A673 (cell line): ENCODE measurements around the gene EPHA6. TPM values are rescaled to one million over a fixed set of nuclear protein-coding genes. Genes with fewer than 3 reads are reported as not detected.

ENCODE experiments used
- BruUV-seq: library from RNA; stranded (reverse); fragments of 400-500 nt; replicated peaks from 2 replicates; lab custom pipeline; 2021; lab: Mats Ljungman, UMichigan
- CTCF ChIA-PET: fragments of 300-600 bp; sonication (Branson Sonifier 250); formaldehyde crosslinking; loops from one replicate; lab custom pipeline; 2022; ENCODE audit warnings: antibody characterized with exemption; lab: Charles Lee
- POLR2A ChIA-PET: fragments of 300-600 bp; sonication (Branson Sonifier 250); formaldehyde crosslinking; loops from one replicate; lab custom pipeline; 2022; ENCODE audit warnings: antibody characterized with exemption; ENCODE audit not compliant: low non-redundant PET; lab: Charles Lee
- DNase-seq: peaks from one replicate; pipeline ENCODE4 v3.0.0-alpha.2; 2015; ENCODE audit warnings: low spot score
- H3K27ac ChIP-seq: fragments of 200-600 bp; sonication (generic); 2 replicates; pipeline ENCODE4 v1.5.1; 2016; ENCODE audit warnings: mixed run types, low read depth, mild to moderate bottlenecking, mixed read lengths, antibody characterized with exemption, low read length; ENCODE audit not compliant: poor library complexity, severe bottlenecking
- H3K27me3 ChIP-seq: fragments of 200-600 bp; sonication (generic); replicated peaks from 2 replicates; pipeline ENCODE4 v1.6.1; 2017; ENCODE audit warnings: mixed run types, low read depth, mild to moderate bottlenecking, mixed read lengths, antibody characterized with exemption, low read length; ENCODE audit not compliant: insufficient read depth, poor library complexity
- H3K36me3 ChIP-seq: fragments of 200-600 bp; sonication (generic); 2 replicates; pipeline ENCODE4 v1.6.1; 2016; ENCODE audit warnings: mixed run types, mild to moderate bottlenecking, mixed read lengths, antibody characterized with exemption, low read length; ENCODE audit not compliant: insufficient read depth, poor library complexity, severe bottlenecking
- H3K4me1 ChIP-seq: fragments of 200-600 bp; sonication (generic); 2 replicates; pipeline ENCODE4 v1.6.1; 2017; ENCODE audit warnings: mixed run types, mild to moderate bottlenecking, mixed read lengths, antibody characterized with exemption, low read length; ENCODE audit not compliant: insufficient read depth, poor library complexity, severe bottlenecking
- H3K4me3 ChIP-seq: fragments of 200-600 bp; sonication (generic); 2 replicates; pipeline ENCODE4 v1.5.1; 2016; ENCODE audit warnings: low read depth, mixed run types, mild to moderate bottlenecking, mixed read lengths, low read length; ENCODE audit not compliant: poor library complexity, severe bottlenecking
- H3K9me3 ChIP-seq: fragments of 200-600 bp; sonication (generic); 2 replicates; pipeline ENCODE4 v1.6.1; 2016; ENCODE audit warnings: mixed run types, low read depth, mild to moderate bottlenecking, mixed read lengths, antibody characterized with exemption, low read length; ENCODE audit not compliant: poor library complexity, severe bottlenecking
- CTCF ChIP-seq: fragments of 300-800, 200-600 bp; sonication (generic); conservative IDR thresholded peaks from 2 replicates; pipeline ENCODE4 v1.5.1; 2017; ENCODE audit warnings: low read depth, mild to moderate bottlenecking, antibody characterized with exemption, low read length, moderate library complexity, mixed read lengths
- EZH2 ChIP-seq: fragments of 200-600 bp; sonication (generic); IDR thresholded peaks from 2 replicates; pipeline ENCODE4 v1.6.1; 2017; ENCODE audit warnings: borderline replicate concordance, low read depth, mild to moderate bottlenecking, mixed read lengths, antibody characterized with exemption, low read length; ENCODE audit not compliant: poor library complexity, severe bottlenecking
- intact Hi-C: fragments of 100-400 bp; cut with micrococcal nuclease; formaldehyde crosslinking; loops from one replicate; pipeline ENCODE4 v1.10.0; 2022; ENCODE audit not compliant: unreplicated experiment
- total RNA-seq: library from RNA; stranded (reverse); gene quantifications from 2 replicates; pipeline ENCODE4 v1.2.3, GENCODE V29; 2021

The EPHA6 gene
- total RNA-seq, 1 experiment from 2014 or later = not detected

- ChIA-PET POLR2A (no interaction called here), CTCF (no interaction called here)
- H3K27me3 ChIP-seq = no peaks in the 10 kb centered on the region
- H3K4me1 ChIP-seq = no peaks in the 10 kb centered on the region
- no peak for DNase-seq
- no peak overlapping the region for H3K4me3 ChIP-seq
- no TSS peak for BruUV-seq
- no peaks in the 10 kb centered on the region for H3K9me3 ChIP-seq
- no peak overlapping the region for H3K27ac ChIP-seq
- no peaks in the 10 kb centered on the region for H3K36me3 ChIP-seq
- TF ChIP-seq CTCF = no peak
- TF ChIP-seq EZH2 = no peak
- intact Hi-C loops = no loop called here
These were observed 414.6 kb downstream of the EPHA6 start for GRCh38 chr3:97228966-97229365.

- no peaks in the 10 kb centered on the region for H3K36me3 ChIP-seq
- TF ChIP-seq CTCF (no peak), EZH2 (no peak)
- no peaks in the 10 kb centered on the region for H3K27me3 ChIP-seq
- ChIA-PET CTCF (no interaction called here), POLR2A (no interaction called here)
- no peak overlapping the region for H3K4me3 ChIP-seq
- no peak for DNase-seq
- no peaks in the 10 kb centered on the region for H3K4me1 ChIP-seq
- no TSS peak for BruUV-seq
- intact Hi-C loops = no loop called here
- no peak overlapping the region for H3K27ac ChIP-seq
- H3K9me3 ChIP-seq = no peaks in the 10 kb centered on the region
These were observed 416.1 kb downstream of the EPHA6 start for GRCh38 chr3:97230486-97230885.

DNA sequence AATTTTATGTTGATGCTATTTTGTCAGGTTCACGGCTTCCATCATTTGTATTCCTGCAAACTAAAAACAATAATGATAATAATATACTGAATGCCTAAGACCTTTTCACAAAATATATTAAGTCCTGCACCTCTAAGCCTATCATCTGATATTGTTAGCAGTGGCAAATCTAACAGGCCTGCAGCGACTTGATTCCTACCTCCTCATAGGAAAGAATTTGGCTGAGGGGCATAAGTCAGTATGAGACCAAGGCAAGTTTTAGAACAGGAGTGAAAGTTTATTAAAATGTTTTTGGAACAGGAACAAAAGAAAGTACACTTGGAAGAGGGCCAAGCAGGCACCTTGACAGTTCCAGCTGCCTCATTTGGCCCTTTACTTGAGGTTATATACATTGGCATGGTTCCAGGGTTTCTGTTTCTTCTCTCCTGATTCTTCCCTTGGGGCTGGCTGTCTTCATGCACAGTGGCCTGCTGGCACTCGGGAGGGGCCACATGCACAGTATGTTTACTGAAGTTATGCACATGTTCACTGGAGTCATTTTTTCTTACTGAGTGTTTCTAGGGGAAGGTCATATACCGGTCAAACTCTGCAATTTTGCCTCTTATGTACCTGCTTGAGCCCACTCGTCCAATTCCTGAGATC is 418.1 kb downstream of the EPHA6 start:
- H3K27me3 ChIP-seq = no peaks in the 10 kb centered on the region
- DNase-seq = no peak
- no peak overlapping the region for H3K4me3 ChIP-seq
- intact Hi-C loops = no loop called here
- no peaks in the 10 kb centered on the region for H3K9me3 ChIP-seq
- ChIA-PET CTCF (no interaction called here), POLR2A (no interaction called here)
- no peaks in the 10 kb centered on the region for H3K4me1 ChIP-seq
- H3K27ac ChIP-seq = no peak overlapping the region
- TF ChIP-seq CTCF (no peak), EZH2 (no peak)
- H3K36me3 ChIP-seq = no peaks in the 10 kb centered on the region
- no TSS peak for BruUV-seq
